CD4-positive, alpha-beta T cell (primary cell): ENCODE measurements around the gene ABCA9. TPM values are rescaled to one million over a fixed set of nuclear protein-coding genes. Genes with fewer than 3 reads are reported as not detected.
"Not testable (repeated sequence)": the region's sequence is repeated elsewhere in the genome, so short reads cannot be mapped to it uniquely, and the experiment has no call there.

ENCODE experiments used
- ATAC-seq: fragments of 200-7000 bp; cut with Tn5 transposase; one replicate; pipeline ENCODE4 v1.10.0; 2022; ENCODE audit warnings: mild to moderate bottlenecking; ENCODE audit not compliant: poor library complexity
- CTCF ChIA-PET: fragments of 350-600 bp; sonication (Branson Sonifier 250); formaldehyde crosslinking; loops from one replicate; lab custom pipeline; 2021; ENCODE audit warnings: antibody characterized with exemption, inconsistent platforms; lab: Charles Lee
- POLR2A ChIA-PET: fragments of 350-600 bp; sonication (Branson Sonifier 250); formaldehyde crosslinking; loops from one replicate; lab custom pipeline; 2021; ENCODE audit warnings: antibody characterized with exemption, inconsistent platforms; lab: Charles Lee
- DNase-seq, 14 experiments: peaks; one replicate each; pipeline ENCODE4 v3.0.0-alpha.2; 2013 to 2020; ENCODE audit warnings: mixed read lengths in 2 of 14
- H3K27ac ChIP-seq, 2 donors: one replicate each; pipeline versions ENCODE4 v1.5.1 to v1.7.0; 2013; ENCODE audit warnings: low read length in 2 of 2, low read depth in 1 of 2, mild to moderate bottlenecking in 1 of 2
- H3K27me3 ChIP-seq, 2 experiments: 1 replicate in 1 of 2; 2 replicates in 1 of 2; pipeline versions ENCODE4 v1.6.1 to v1.7.0; 2013; ENCODE audit warnings: low read length in 2 of 2, control low read depth in 1 of 2, mild to moderate bottlenecking in 1 of 2, moderate library complexity in 1 of 2; ENCODE audit not compliant: insufficient read depth in 2 of 2, control insufficient read depth in 1 of 2
- H3K36me3 ChIP-seq: one replicate; pipeline ENCODE4 v1.6.1; 2013; ENCODE audit warnings: low read length, control low read depth; ENCODE audit not compliant: insufficient read depth
- H3K4me1 ChIP-seq: one replicate; pipeline ENCODE4 v1.6.1; 2013; ENCODE audit warnings: low read length, control low read depth; ENCODE audit not compliant: insufficient read depth
- H3K4me3 ChIP-seq: one replicate; pipeline ENCODE4 v1.5.1; 2013; ENCODE audit warnings: mild to moderate bottlenecking, low read length, moderate library complexity
- H3K9me3 ChIP-seq, 2 experiments: 1 replicate in 1 of 2; 2 replicates in 1 of 2; pipeline versions ENCODE4 v1.6.1 to v1.7.0; 2013; ENCODE audit warnings: low read length in 2 of 2, mild to moderate bottlenecking in 2 of 2, control low read depth in 1 of 2, moderate library complexity in 1 of 2; ENCODE audit not compliant: control insufficient read depth in 1 of 2, insufficient read depth in 1 of 2
- H3K27ac Mint-ChIP-seq: one replicate; pipeline ENCODE4 v1.8.0; 2020; ENCODE audit warnings: mixed read lengths
- H3K27me3 Mint-ChIP-seq: one replicate; pipeline ENCODE4 v1.8.0; 2021; ENCODE audit warnings: mixed read lengths
- H3K36me3 Mint-ChIP-seq: one replicate; pipeline ENCODE4 v1.8.0; 2021; ENCODE audit warnings: low read depth, mixed read lengths
- H3K4me1 Mint-ChIP-seq: one replicate; pipeline ENCODE4 v1.8.0; 2021; ENCODE audit warnings: low read depth, mixed read lengths
- H3K4me3 Mint-ChIP-seq: one replicate; pipeline ENCODE4 v1.8.0; 2020; ENCODE audit warnings: mild to moderate bottlenecking, mixed read lengths
- H3K9me3 Mint-ChIP-seq: one replicate; pipeline ENCODE4 v1.8.0; 2020; ENCODE audit warnings: mixed read lengths
- CTCF ChIP-seq: fragments of 200-600 bp; IDR thresholded peaks from one replicate; pipeline ENCODE4 v1.8.0; 2022; ENCODE audit warnings: antibody characterized with exemption, mild to moderate bottlenecking
- intact Hi-C, 2 experiments: fragments of 100-400 bp; cut with DNase I in 1 of 2; cut with micrococcal nuclease in 1 of 2; formaldehyde crosslinking; loops; one replicate each; pipeline versions ENCODE4 v1.15.1 to v1.9.0; 2023 to 2025; cut with DNase I, micrococcal nuclease
- total RNA-seq, 174 experiments: library from RNA in 2 of 174; stranded (reverse) in 2 of 174; gene quantifications; one replicate each; pipeline ENCODE4 v1.2.3 and lab custom pipeline; 2021 to 2026

The ABCA9 gene
- total RNA-seq, 2 experiments from 2014 or later, result 0.03 TPM

GRCh38 chr17:69071233-69071586, 10.5 kb upstream of the ABCA9 start:
- H3K36me3 ChIP-seq, H3K36me3 Mint-ChIP-seq, H3K9me3 Mint-ChIP-seq, intact Hi-C loops, CTCF ChIA-PET, H3K27me3 ChIP-seq, H3K9me3 ChIP-seq, H3K4me3 ChIP-seq, ATAC-seq, H3K27ac Mint-ChIP-seq, DNase-seq, H3K27ac ChIP-seq, H3K27me3 Mint-ChIP-seq, POLR2A ChIA-PET, H3K4me3 Mint-ChIP-seq: not testable (repeated sequence)
- peaks cover 12% of the 10 kb centered on the region for H3K4me1 ChIP-seq
- peaks cover 16% of the 10 kb centered on the region for H3K4me1 Mint-ChIP-seq

DNA sequence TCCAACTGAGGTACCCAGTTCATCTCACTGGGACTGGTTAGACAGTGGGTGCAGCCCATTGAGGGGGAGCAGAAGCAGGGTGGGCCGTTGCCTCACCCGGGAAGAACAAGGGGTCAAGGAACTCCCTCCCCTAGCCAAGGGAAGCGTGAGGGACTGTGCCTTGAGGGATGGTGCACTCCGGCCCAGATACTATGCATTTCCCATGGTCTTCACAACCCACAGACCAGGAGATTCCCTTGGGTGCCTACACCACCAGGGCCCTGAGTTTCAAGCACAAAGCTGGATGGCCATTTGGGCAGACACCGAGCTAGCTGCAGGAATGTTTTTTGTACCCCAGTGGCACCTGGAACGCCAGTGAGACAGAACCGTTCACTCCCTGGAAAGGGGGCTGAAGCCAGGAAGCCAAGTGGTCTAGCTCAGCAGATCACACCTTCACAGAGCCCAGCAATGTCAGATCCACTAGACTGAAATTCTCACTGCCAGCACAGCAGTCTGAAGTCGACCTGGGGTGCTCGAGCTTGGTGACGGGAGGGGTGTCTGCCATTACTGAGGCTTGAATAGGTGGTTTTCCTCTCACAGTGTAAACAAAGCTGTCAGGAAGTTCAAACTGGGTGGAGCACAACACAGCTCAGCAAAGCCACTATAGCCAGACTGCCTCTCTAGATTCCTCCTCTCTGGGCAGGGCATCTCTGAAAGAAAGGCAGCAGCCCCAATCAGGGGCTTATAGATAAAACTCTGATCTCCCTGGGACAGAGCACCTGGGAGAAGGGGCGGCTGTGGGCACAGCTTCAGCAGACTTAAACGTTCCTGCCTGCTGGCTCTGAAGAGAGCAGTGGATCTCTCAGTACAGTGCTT, 9.9 kb upstream of the ABCA9 start:
- H3K36me3 Mint-ChIP-seq, H3K4me3 ChIP-seq, intact Hi-C loops, CTCF ChIA-PET, H3K9me3 ChIP-seq, H3K27me3 Mint-ChIP-seq, H3K36me3 ChIP-seq, H3K27ac Mint-ChIP-seq, POLR2A ChIA-PET, H3K27me3 ChIP-seq, H3K9me3 Mint-ChIP-seq, H3K27ac ChIP-seq, ATAC-seq: not testable (repeated sequence)
- peaks cover 12% of the 10 kb centered on the region for H3K4me1 ChIP-seq
- Mint-ChIP-seq H3K4me3 (peak overlapping the region; percentile 38), H3K4me1 (peaks cover 22% of the 10 kb centered on the region)
- peak in 3 of 14 experiments; percentile 9 to 42 (median 14) for DNase-seq

DNA sequence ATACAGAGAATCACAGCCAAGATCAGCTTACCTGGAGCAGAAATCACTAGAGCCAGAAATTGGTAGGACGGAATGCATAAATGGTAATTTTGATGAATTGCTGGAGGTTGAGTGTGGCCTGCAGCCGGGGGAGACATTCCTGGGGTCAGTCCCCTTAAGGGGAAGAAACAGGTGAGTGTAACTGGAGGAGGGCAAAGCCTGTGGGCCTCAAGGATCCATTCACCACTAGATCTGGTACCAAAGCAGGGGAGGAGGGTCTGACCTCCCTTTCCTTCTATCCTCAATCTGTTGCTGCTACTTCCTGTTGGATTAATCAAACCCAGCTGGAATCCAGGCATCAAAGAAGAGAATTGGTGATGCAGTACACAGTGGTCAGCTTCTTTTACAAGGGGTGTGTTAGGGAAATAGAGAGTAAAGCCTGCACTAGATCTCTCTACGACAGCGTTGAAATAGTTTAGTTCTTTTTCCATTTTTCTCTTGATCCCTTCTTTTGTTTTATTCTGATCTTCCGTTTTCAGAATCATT, 8.6 kb upstream of the ABCA9 start:
- intact Hi-C loops, result no loop called here
- no peaks in the 10 kb centered on the region for H3K36me3 ChIP-seq
- ChIA-PET POLR2A (no interaction called here), CTCF (no interaction called here)
- DNase-seq (no peak), ATAC-seq (no peak)
- TF ChIP-seq CTCF, result no peak
- H3K4me1 ChIP-seq, result peaks cover 12% of the 10 kb centered on the region
- Mint-ChIP-seq H3K36me3 (no peaks in the 10 kb centered on the region), H3K4me1 (peaks cover 31% of the 10 kb centered on the region), H3K27me3 (no peaks in the 10 kb centered on the region), H3K4me3 (no peak overlapping the region), H3K9me3 (peaks cover 2% of the 10 kb centered on the region), H3K27ac (no peak overlapping the region)
- H3K27ac ChIP-seq, result no peak overlapping the region
- H3K4me3 ChIP-seq, result no peak overlapping the region
- H3K27me3 ChIP-seq, result no peaks in the 10 kb centered on the region
- H3K9me3 ChIP-seq, result peaks cover under 1 to 4% of the 10 kb centered on the region in 2 experiments

DNA sequence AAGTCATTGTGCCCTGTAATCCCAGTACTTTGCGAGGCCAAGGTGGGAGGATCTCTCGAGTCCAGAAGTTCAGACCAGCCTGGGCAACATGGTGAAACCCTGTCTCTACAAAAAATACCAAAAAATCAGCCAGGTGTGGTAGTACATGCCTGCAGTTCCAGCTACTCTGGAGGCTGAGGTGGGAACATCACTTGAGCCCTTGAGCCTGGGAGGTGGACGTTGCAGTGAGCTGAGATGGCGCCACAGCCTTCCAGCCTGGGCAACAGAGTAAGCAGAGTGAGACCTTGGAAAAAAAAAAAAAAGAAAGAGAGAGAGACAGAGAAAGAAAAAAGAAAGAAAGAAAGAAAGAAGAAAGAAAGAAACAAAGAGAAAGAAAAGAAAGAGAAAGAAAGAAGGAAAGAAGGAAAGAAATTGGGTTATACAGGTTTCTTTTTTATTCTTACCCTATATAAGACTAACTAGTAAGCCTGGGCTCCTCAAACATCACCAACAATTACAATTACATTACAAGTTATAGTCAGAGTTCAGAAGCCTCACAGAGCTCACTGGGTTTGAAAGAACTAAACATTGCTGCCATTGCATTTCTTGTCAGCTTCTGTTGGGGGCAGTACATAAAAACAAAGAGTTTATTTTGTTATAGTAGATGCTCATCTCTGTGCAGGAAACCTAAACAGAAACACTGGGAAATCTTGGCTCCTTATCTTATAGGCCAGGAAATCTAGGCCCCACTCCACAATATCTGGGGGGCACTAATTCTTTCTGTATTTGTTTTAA, 6.7 kb upstream of the ABCA9 start:
- Mint-ChIP-seq H3K4me3 (no peak overlapping the region), H3K27me3 (no peaks in the 10 kb centered on the region), H3K9me3 (no peaks in the 10 kb centered on the region), H3K27ac (no peak overlapping the region), H3K36me3 (no peaks in the 10 kb centered on the region), H3K4me1 (peaks cover 31% of the 10 kb centered on the region)
- no peak for TF ChIP-seq CTCF
- Histone ChIP-seq H3K4me3 (no peak overlapping the region), H3K36me3 (no peaks in the 10 kb centered on the region), H3K9me3 (peaks cover 0 to 4% of the 10 kb centered on the region in 2 experiments), H3K27ac (no peak overlapping the region), H3K4me1 (peaks cover 12% of the 10 kb centered on the region), H3K27me3 (no peaks in the 10 kb centered on the region)
- DNase-seq (no peak), ATAC-seq (no peak)
- intact Hi-C loops, result no loop called here
- ChIA-PET CTCF (no interaction called here), POLR2A (no interaction called here)
